Astrocyte (in vitro differentiated cells and primary cell): ENCODE data around the gene EFL1. TPM values are rescaled to one million over a fixed set of nuclear protein-coding genes. Genes with fewer than 3 reads are reported as not detected.

ENCODE experiments used
- DNase-seq: peaks from one replicate; pipeline ENCODE4 v3.0.0-alpha.2; 2010; ENCODE audit warnings: low read depth
- FAIRE-seq: peaks from 2 replicates; lab custom pipeline; 2011; peaks lifted over from hg19 to GRCh38; lab: Jason Lieb, UNC
- H2AFZ ChIP-seq: 2 replicates; pipeline ENCODE4 v1.6.0; 2012; ENCODE audit warnings: low read depth, low read length, inconsistent platforms
- H3K27ac ChIP-seq: 2 replicates; pipeline ENCODE4 v1.5.1; 2011; ENCODE audit warnings: low read depth, low read length, inconsistent platforms
- H3K27me3 ChIP-seq: 2 replicates; pipeline ENCODE4 v1.6.0; 2011; ENCODE audit warnings: low read length, inconsistent platforms; ENCODE audit not compliant: insufficient read depth
- H3K36me3 ChIP-seq: 2 replicates; pipeline ENCODE4 v1.5.1; 2011; ENCODE audit warnings: low read length, inconsistent platforms; ENCODE audit not compliant: insufficient read depth
- H3K4me1 ChIP-seq: 2 replicates; pipeline ENCODE4 v1.5.1; 2011; ENCODE audit warnings: low read length, inconsistent platforms; ENCODE audit not compliant: insufficient read depth
- H3K4me2 ChIP-seq: 2 replicates; pipeline ENCODE4 v1.6.0; 2012; ENCODE audit warnings: low read length, inconsistent platforms
- H3K4me3 ChIP-seq: 2 replicates; pipeline ENCODE4 v1.5.1; 2011; ENCODE audit warnings: low read depth, mild to moderate bottlenecking, low read length, inconsistent platforms; ENCODE audit not compliant: insufficient read depth
- H3K79me2 ChIP-seq: 2 replicates; pipeline ENCODE4 v1.6.0; 2012; ENCODE audit warnings: mild to moderate bottlenecking, low read length, inconsistent platforms; ENCODE audit not compliant: insufficient read depth
- H3K9ac ChIP-seq: 2 replicates; pipeline ENCODE4 v1.6.0; 2012; ENCODE audit warnings: mild to moderate bottlenecking, low read length, inconsistent platforms
- H3K9me3 ChIP-seq: 2 replicates; pipeline ENCODE4 v1.5.1; 2012; ENCODE audit warnings: low read depth, mild to moderate bottlenecking, low read length, inconsistent platforms; ENCODE audit not compliant: insufficient read depth
- H4K20me1 ChIP-seq: 2 replicates; pipeline ENCODE4 v1.6.0; 2012; ENCODE audit warnings: low read length, inconsistent platforms; ENCODE audit not compliant: insufficient read depth
- H3K27ac Mint-ChIP-seq: one replicate; pipeline ENCODE4 v1.8.0; 2021; ENCODE audit warnings: mild to moderate bottlenecking, mixed read lengths; ENCODE audit not compliant: unreplicated experiment
- H3K27me3 Mint-ChIP-seq: one replicate; pipeline ENCODE4 v1.8.0; 2021; ENCODE audit warnings: low read depth, mixed read lengths; ENCODE audit not compliant: unreplicated experiment
- H3K36me3 Mint-ChIP-seq: one replicate; pipeline ENCODE4 v1.8.0; 2021; ENCODE audit warnings: low read depth, mixed read lengths; ENCODE audit not compliant: unreplicated experiment
- H3K4me1 Mint-ChIP-seq: one replicate; pipeline ENCODE4 v1.8.0; 2021; ENCODE audit warnings: low read depth, mixed read lengths; ENCODE audit not compliant: unreplicated experiment
- H3K4me3 Mint-ChIP-seq: one replicate; pipeline ENCODE4 v1.8.0; 2021; ENCODE audit warnings: mild to moderate bottlenecking, moderate library complexity, mixed read lengths; ENCODE audit not compliant: unreplicated experiment
- H3K9me3 Mint-ChIP-seq: one replicate; pipeline ENCODE4 v1.8.0; 2021; ENCODE audit warnings: mild to moderate bottlenecking, mixed read lengths; ENCODE audit not compliant: unreplicated experiment
- EZH2 ChIP-seq: IDR thresholded peaks from 2 replicates; pipeline ENCODE4 v1.6.1; 2012; ENCODE audit warnings: mild to moderate bottlenecking, low read length, inconsistent platforms; ENCODE audit not compliant: insufficient read depth
- total RNA-seq: library from RNA; stranded (reverse); gene quantifications from 2 replicates; pipeline ENCODE4 v1.2.1, GENCODE V29; 2021
- TF ChIP-seq, protein P1 (sequence below): IDR thresholded peaks from 2 replicates; pipeline ENCODE4 v1.5.1; 2011; ENCODE audit warnings: low read depth, mild to moderate bottlenecking, inconsistent platforms, low read length, moderate library complexity; ENCODE audit not compliant: insufficient read depth

The EFL1 gene
- total RNA-seq, 1 donor from 2014 or later = 13.7 TPM

DNA sequence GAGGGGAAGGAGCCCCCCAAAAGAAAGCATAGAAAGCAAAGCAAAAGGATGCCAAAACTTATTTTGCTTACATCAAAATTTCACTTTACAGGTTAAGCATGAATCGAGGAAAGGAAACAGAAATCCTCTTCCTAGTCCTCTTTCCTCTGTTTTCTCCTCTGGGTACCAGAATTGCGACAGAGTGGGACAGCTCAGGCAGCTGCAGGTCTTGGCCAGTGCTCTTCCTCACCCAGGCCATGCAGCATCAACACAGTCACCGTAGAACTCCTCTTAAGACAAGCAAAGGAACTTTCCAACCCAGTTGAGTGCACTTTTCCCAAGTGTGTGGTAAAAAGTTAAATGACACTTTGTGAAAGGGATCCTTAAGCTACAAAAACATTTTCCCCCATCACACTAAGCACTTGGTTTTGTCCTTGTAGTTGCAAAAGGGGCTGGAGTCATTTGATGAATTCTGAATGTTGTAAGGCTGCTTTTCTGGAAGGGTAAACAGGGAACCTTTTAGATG is 170.8 kb downstream of the EFL1 start:
- H3K4me2 ChIP-seq = no peak overlapping the region
- no peak overlapping the region for H3K4me3 ChIP-seq
- H3K4me1 ChIP-seq = peaks cover 6% of the 10 kb centered on the region
- no peaks in the 10 kb centered on the region for H3K27me3 ChIP-seq
- Mint-ChIP-seq H3K27me3 (peaks cover 6% of the 10 kb centered on the region), H3K4me3 (no peak overlapping the region), H3K36me3 (peaks cover 8% of the 10 kb centered on the region), H3K4me1 (peaks cover 16% of the 10 kb centered on the region), H3K27ac (no peak overlapping the region), H3K9me3 (peaks cover 10% of the 10 kb centered on the region)
- TF ChIP-seq, protein P1, sequence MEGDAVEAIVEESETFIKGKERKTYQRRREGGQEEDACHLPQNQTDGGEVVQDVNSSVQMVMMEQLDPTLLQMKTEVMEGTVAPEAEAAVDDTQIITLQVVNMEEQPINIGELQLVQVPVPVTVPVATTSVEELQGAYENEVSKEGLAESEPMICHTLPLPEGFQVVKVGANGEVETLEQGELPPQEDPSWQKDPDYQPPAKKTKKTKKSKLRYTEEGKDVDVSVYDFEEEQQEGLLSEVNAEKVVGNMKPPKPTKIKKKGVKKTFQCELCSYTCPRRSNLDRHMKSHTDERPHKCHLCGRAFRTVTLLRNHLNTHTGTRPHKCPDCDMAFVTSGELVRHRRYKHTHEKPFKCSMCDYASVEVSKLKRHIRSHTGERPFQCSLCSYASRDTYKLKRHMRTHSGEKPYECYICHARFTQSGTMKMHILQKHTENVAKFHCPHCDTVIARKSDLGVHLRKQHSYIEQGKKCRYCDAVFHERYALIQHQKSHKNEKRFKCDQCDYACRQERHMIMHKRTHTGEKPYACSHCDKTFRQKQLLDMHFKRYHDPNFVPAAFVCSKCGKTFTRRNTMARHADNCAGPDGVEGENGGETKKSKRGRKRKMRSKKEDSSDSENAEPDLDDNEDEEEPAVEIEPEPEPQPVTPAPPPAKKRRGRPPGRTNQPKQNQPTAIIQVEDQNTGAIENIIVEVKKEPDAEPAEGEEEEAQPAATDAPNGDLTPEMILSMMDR = no peak
- no peak for TF ChIP-seq EZH2
- H3K27ac ChIP-seq = no peak overlapping the region
- H3K9ac ChIP-seq = no peak overlapping the region
- H3K9me3 ChIP-seq = no peaks in the 10 kb centered on the region
- no peaks in the 10 kb centered on the region for H3K36me3 ChIP-seq
- H3K79me2 ChIP-seq = no peaks in the 10 kb centered on the region
- DNase-seq (no peak), FAIRE-seq (no peak)
- H4K20me1 ChIP-seq = no peaks in the 10 kb centered on the region
- H2AFZ ChIP-seq = no peak overlapping the region

DNA sequence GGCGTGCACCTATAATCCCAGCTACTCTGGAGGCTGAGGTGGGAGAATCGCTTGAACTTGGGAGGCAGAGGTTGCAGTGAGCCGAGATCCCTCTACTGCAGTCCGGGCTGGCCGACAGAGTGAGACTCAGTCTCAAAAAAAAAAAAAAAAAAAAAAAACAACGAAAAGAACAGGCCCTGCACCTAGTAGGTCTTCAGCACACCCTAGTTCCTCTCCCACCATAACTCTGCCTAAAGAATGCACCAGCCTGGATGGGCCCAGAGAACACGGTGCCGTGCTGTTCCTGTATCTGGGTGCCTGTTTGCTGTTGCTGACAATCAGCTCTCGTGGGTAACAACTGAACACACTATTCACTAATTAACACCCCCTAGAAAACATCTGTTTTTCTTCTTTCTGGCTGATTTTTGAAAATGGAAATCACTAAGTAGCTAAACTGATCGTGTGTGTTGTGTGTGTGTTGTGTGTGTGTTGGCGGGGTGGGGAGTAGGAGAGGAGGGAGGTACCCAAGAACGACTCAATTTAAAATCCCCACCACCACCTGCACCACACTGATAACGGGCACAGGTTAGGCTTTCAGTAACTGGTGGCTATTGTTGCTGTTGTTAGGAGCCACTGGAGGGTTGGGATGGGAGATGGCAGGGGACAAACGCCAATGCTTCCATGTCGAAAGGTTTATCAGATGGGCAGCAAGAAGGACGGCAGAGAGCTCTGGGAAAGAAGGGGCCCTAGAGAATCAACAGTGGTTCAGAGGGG is 176.1 kb downstream of the EFL1 start:
- Histone ChIP-seq H3K4me3 (no peak overlapping the region), H3K27me3 (no peaks in the 10 kb centered on the region), H3K27ac (no peak overlapping the region), H2AFZ (no peak overlapping the region), H3K9ac (no peak overlapping the region), H3K36me3 (no peaks in the 10 kb centered on the region), H3K9me3 (no peaks in the 10 kb centered on the region), H3K79me2 (no peaks in the 10 kb centered on the region), H4K20me1 (no peaks in the 10 kb centered on the region), H3K4me1 (peaks cover 13% of the 10 kb centered on the region), H3K4me2 (no peak overlapping the region)
- peaks cover 5% of the 10 kb centered on the region for H3K36me3 Mint-ChIP-seq
- H3K27me3 Mint-ChIP-seq = peaks cover 23% of the 10 kb centered on the region
- H3K9me3 Mint-ChIP-seq = peaks cover 3% of the 10 kb centered on the region
- no peak overlapping the region for H3K27ac Mint-ChIP-seq
- H3K4me1 Mint-ChIP-seq = peaks cover 23% of the 10 kb centered on the region
- TF ChIP-seq, protein P1 = no peak
- no peak for TF ChIP-seq EZH2
- DNase-seq (no peak), FAIRE-seq (no peak)
- no peak overlapping the region for H3K4me3 Mint-ChIP-seq
